Trophoblast cell (in vitro differentiated cells and primary cell): ENCODE measurements around the gene DYNC2LI1.

Source experiments
- DNase-seq, 2 donors: peaks; one replicate each; pipeline ENCODE4 v3.0.0-alpha.2; 2016
- H2AFZ ChIP-seq: 2 replicates; pipeline ENCODE4 v1.6.1; 2013; ENCODE audit warnings: low read length, moderate library complexity, mild to moderate bottlenecking; ENCODE audit not compliant: insufficient read depth, poor library complexity
- H2AK5ac ChIP-seq: 2 replicates; pipeline ENCODE4 v1.6.1; 2013; ENCODE audit warnings: mild to moderate bottlenecking, low read length
- H2BK120ac ChIP-seq: 2 replicates; pipeline ENCODE4 v1.6.1; 2013; ENCODE audit warnings: low read length, mild to moderate bottlenecking, moderate library complexity; ENCODE audit not compliant: insufficient read depth, poor library complexity
- H2BK12ac ChIP-seq: 2 replicates; pipeline ENCODE4 v1.6.1; 2013; ENCODE audit warnings: mild to moderate bottlenecking, low read length, moderate library complexity
- H2BK5ac ChIP-seq: 2 replicates; pipeline ENCODE4 v1.6.1; 2013; ENCODE audit warnings: low read length, low read depth, moderate library complexity, mild to moderate bottlenecking; ENCODE audit not compliant: poor library complexity
- H3K14ac ChIP-seq: 2 replicates; pipeline ENCODE4 v1.6.1; 2013; ENCODE audit warnings: mild to moderate bottlenecking, low read length
- H3K18ac ChIP-seq: 2 replicates; pipeline ENCODE4 v1.6.1; 2013; ENCODE audit warnings: mild to moderate bottlenecking, low read length
- H3K23ac ChIP-seq: 2 replicates; pipeline ENCODE4 v1.6.1; 2013; ENCODE audit warnings: low read length
- H3K27ac ChIP-seq: 2 replicates; pipeline ENCODE4 v1.5.1; 2013; ENCODE audit warnings: low read depth, mild to moderate bottlenecking, inconsistent platforms, low read length, moderate library complexity
- H3K27me3 ChIP-seq: 2 replicates; pipeline ENCODE4 v1.6.1; 2013; ENCODE audit warnings: inconsistent platforms, mild to moderate bottlenecking, low read length, moderate library complexity; ENCODE audit not compliant: insufficient read depth
- H3K36me3 ChIP-seq, 2 experiments: 1 replicate in 1 of 2; 2 replicates in 1 of 2; pipeline ENCODE4 v1.6.1; 2013; ENCODE audit warnings: low read length in 2 of 2, mild to moderate bottlenecking in 2 of 2, moderate library complexity in 1 of 2; ENCODE audit not compliant: insufficient read depth in 2 of 2, control insufficient read depth in 1 of 2
- H3K4ac ChIP-seq: 2 replicates; pipeline ENCODE4 v1.6.1; 2013; ENCODE audit warnings: low read depth, mild to moderate bottlenecking, low read length, moderate library complexity
- H3K4me1 ChIP-seq, 2 experiments: 1 replicate in 1 of 2; 2 replicates in 1 of 2; pipeline ENCODE4 v1.6.1; 2013; ENCODE audit warnings: low read length in 2 of 2, mild to moderate bottlenecking in 2 of 2, moderate library complexity in 1 of 2; ENCODE audit not compliant: insufficient read depth in 2 of 2, control insufficient read depth in 1 of 2
- H3K4me2 ChIP-seq: 2 replicates; pipeline ENCODE4 v1.6.1; 2013; ENCODE audit warnings: inconsistent platforms, mild to moderate bottlenecking, low read length, moderate library complexity
- H3K4me3 ChIP-seq: 2 replicates; pipeline ENCODE4 v1.5.1; 2013; ENCODE audit warnings: mild to moderate bottlenecking, low read depth, low read length, inconsistent platforms
- H3K79me1 ChIP-seq: one replicate; pipeline ENCODE4 v1.6.1; 2013; ENCODE audit warnings: low read length
- H3K79me2 ChIP-seq: 2 replicates; pipeline ENCODE4 v1.6.1; 2013; ENCODE audit warnings: low read length, mild to moderate bottlenecking; ENCODE audit not compliant: control insufficient read depth, insufficient read depth, poor library complexity
- H3K9ac ChIP-seq: 2 replicates; pipeline ENCODE4 v1.6.1; 2013; ENCODE audit warnings: mild to moderate bottlenecking, low read length
- H3K9me3 ChIP-seq: 2 replicates; pipeline ENCODE4 v1.6.1; 2013; ENCODE audit warnings: low read depth, mild to moderate bottlenecking, control low read depth, inconsistent platforms, low read length; ENCODE audit not compliant: insufficient read depth
- H4K12ac ChIP-seq: 2 replicates; pipeline ENCODE4 v1.6.1; 2013; ENCODE audit warnings: low read depth, mild to moderate bottlenecking, low read length, moderate library complexity
- H4K8ac ChIP-seq: 2 replicates; pipeline ENCODE4 v1.6.1; 2013; ENCODE audit warnings: low read depth, mild to moderate bottlenecking, low read length, moderate library complexity
- H4K91ac ChIP-seq: one replicate; pipeline ENCODE4 v1.6.1; 2013; ENCODE audit warnings: low read depth, mild to moderate bottlenecking, low read length, moderate library complexity
- WGBS: extraction: QIAGEN DNeasy Blood & Tissue Kit; methylation state at CpG from one replicate; pipeline ENCODE4 v1.1.7; 2013; ENCODE audit warnings: missing lambda C conversion rate; ENCODE audit not compliant: insufficient read length, insufficient coverage; ENCODE audit errors: extremely low coverage; 5-methylcytosine and 5-hydroxymethylcytosine counted together

Gene DYNC2LI1

GRCh38 chr2:43788646-43789045, 14.8 kb downstream of the DYNC2LI1 start:
- H3K4me1 ChIP-seq, result no peaks in the 10 kb centered on the region
- H3K4me3 ChIP-seq, result no peak overlapping the region
- DNase-seq, result no peak
- H3K18ac ChIP-seq, result no peak overlapping the region
- H3K23ac ChIP-seq, result no peak overlapping the region
- no peaks in the 10 kb centered on the region for H3K79me2 ChIP-seq
- no CpG with 5 or more reads among the region's 1 CpG for WGBS
- no peaks in the 10 kb centered on the region for H3K27me3 ChIP-seq
- no peak overlapping the region for H2BK5ac ChIP-seq
- H3K4me2 ChIP-seq, result no peak overlapping the region
- H2AFZ ChIP-seq, result no peak overlapping the region
- no peak overlapping the region for H4K8ac ChIP-seq
- H3K4ac ChIP-seq, result no peak overlapping the region
- no peak overlapping the region for H3K14ac ChIP-seq
- H2BK120ac ChIP-seq, result no peak overlapping the region
- no peak overlapping the region for H3K27ac ChIP-seq
- H4K12ac ChIP-seq, result no peak overlapping the region
- H4K91ac ChIP-seq, result no peak overlapping the region
- no peak overlapping the region for H2BK12ac ChIP-seq
- H3K36me3 ChIP-seq, result no peaks in the 10 kb centered on the region
- no peak overlapping the region for H2AK5ac ChIP-seq
- no peak overlapping the region for H3K9ac ChIP-seq
- H3K9me3 ChIP-seq, result peaks cover 2% of the 10 kb centered on the region
- no peaks in the 10 kb centered on the region for H3K79me1 ChIP-seq

- H3K4me3 ChIP-seq, result no peak overlapping the region
- no peak overlapping the region for H2BK120ac ChIP-seq
- no peak for DNase-seq
- no peaks in the 10 kb centered on the region for H3K79me1 ChIP-seq
- no peak overlapping the region for H4K12ac ChIP-seq
- H2AK5ac ChIP-seq, result no peak overlapping the region
- H3K9ac ChIP-seq, result no peak overlapping the region
- no peaks in the 10 kb centered on the region for H3K36me3 ChIP-seq
- H2BK5ac ChIP-seq, result no peak overlapping the region
- H3K27ac ChIP-seq, result no peak overlapping the region
- no peaks in the 10 kb centered on the region for H3K27me3 ChIP-seq
- no peak overlapping the region for H3K4ac ChIP-seq
- no peak overlapping the region for H3K18ac ChIP-seq
- H2AFZ ChIP-seq, result no peak overlapping the region
- H3K14ac ChIP-seq, result no peak overlapping the region
- no peak overlapping the region for H4K8ac ChIP-seq
- no peaks in the 10 kb centered on the region for H3K79me2 ChIP-seq
- peaks cover 2% of the 10 kb centered on the region for H3K9me3 ChIP-seq
- no peaks in the 10 kb centered on the region for H3K4me1 ChIP-seq
- no peak overlapping the region for H4K91ac ChIP-seq
- no peak overlapping the region for H3K23ac ChIP-seq
- no CpG with 5 or more reads among the region's 5 CpGs for WGBS
- no peak overlapping the region for H3K4me2 ChIP-seq
- H2BK12ac ChIP-seq, result no peak overlapping the region
These were observed 16.3 kb downstream of the DYNC2LI1 start for GRCh38 chr2:43790147-43790546.

GRCh38 chr2:43791035-43791765, 17.4 kb downstream of the DYNC2LI1 start:
- no CpG with 5 or more reads among the region's 2 CpGs for WGBS
- H3K27ac ChIP-seq, result no peak overlapping the region
- H2BK12ac ChIP-seq, result no peak overlapping the region
- no peak overlapping the region for H4K12ac ChIP-seq
- no peak overlapping the region for H3K23ac ChIP-seq
- H2BK120ac ChIP-seq, result no peak overlapping the region
- no peaks in the 10 kb centered on the region for H3K27me3 ChIP-seq
- H2AFZ ChIP-seq, result no peak overlapping the region
- peaks cover 2% of the 10 kb centered on the region for H3K9me3 ChIP-seq
- no peak overlapping the region for H3K4me2 ChIP-seq
- H3K4ac ChIP-seq, result no peak overlapping the region
- no peak overlapping the region for H2AK5ac ChIP-seq
- H3K14ac ChIP-seq, result no peak overlapping the region
- H4K91ac ChIP-seq, result no peak overlapping the region
- DNase-seq, result no peak
- no peaks in the 10 kb centered on the region for H3K36me3 ChIP-seq
- no peaks in the 10 kb centered on the region for H3K79me1 ChIP-seq
- no peak overlapping the region for H3K9ac ChIP-seq
- H3K4me3 ChIP-seq, result no peak overlapping the region
- H2BK5ac ChIP-seq, result no peak overlapping the region
- H3K4me1 ChIP-seq, result no peaks in the 10 kb centered on the region
- no peak overlapping the region for H3K18ac ChIP-seq
- H3K79me2 ChIP-seq, result no peaks in the 10 kb centered on the region
- H4K8ac ChIP-seq, result no peak overlapping the region

- no peak for DNase-seq
- Histone ChIP-seq H3K27ac (no peak overlapping the region), H3K36me3 (no peaks in the 10 kb centered on the region), H3K23ac (no peak overlapping the region), H3K18ac (no peak overlapping the region), H4K91ac (no peak overlapping the region), H3K14ac (no peak overlapping the region), H2AFZ (no peak overlapping the region), H2BK12ac (no peak overlapping the region), H2BK120ac (no peak overlapping the region), H3K9me3 (no peaks in the 10 kb centered on the region), H3K4me3 (no peak overlapping the region), H4K8ac (no peak overlapping the region), H3K4me2 (no peak overlapping the region), H3K4me1 (no peaks in the 10 kb centered on the region), H4K12ac (no peak overlapping the region), H3K4ac (no peak overlapping the region), H3K79me1 (no peaks in the 10 kb centered on the region), H3K9ac (no peak overlapping the region), H3K79me2 (no peaks in the 10 kb centered on the region), H2AK5ac (no peak overlapping the region), H2BK5ac (no peak overlapping the region), H3K27me3 (no peaks in the 10 kb centered on the region)
- WGBS, result no CpG with 5 or more reads among the region's 3 CpGs
These were observed 18.8 kb downstream of the DYNC2LI1 start for GRCh38 chr2:43792653-43793052.
